GM21723 (cell line): ENCODE data around the gene CDH4.

ENCODE experiments used
- ATAC-seq: cut with Tn5 transposase; IDR thresholded peaks from one replicate; pipeline ENCODE4 v1.9.1; 2021; ENCODE audit warnings: mild to moderate bottlenecking, moderate library complexity; ENCODE audit not compliant: unreplicated experiment

CDH4 gene

GRCh38 chr20:61693055-61693600, 441.1 kb downstream of the CDH4 start:
- ATAC-seq, result no peak

DNA sequence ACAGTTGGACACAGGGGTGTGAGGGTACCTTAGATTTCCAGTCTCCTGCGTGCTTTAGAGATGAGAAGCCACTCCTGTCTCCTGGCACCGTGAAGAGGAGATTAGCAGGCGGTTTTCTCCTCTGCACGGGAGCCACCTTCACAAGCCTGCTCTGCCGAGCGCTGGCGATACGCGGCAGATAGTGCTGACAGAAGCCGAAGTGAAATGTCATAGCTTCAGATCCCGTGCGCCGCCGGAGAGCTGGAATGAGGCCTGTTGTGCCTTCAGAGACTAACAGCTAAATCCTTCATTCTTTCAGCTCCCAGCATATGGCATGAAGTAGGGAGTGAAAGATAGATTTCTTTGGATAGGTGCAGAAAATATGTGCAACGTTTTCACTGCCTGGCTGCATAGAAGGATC, 442.6 kb downstream of the CDH4 start:
- no peak for ATAC-seq

- no peak for ATAC-seq
Measured at GRCh38 chr20:61695741-61696140, 443.7 kb downstream of the CDH4 start.

- ATAC-seq, result no peak
Measured at GRCh38 chr20:61696181-61696735, 444.2 kb downstream of the CDH4 start.

- no peak for ATAC-seq
Measured at GRCh38 chr20:61697666-61698597, 445.9 kb downstream of the CDH4 start.

- ATAC-seq, result no peak
Measured at GRCh38 chr20:61698598-61699494, 446.8 kb downstream of the CDH4 start.

DNA sequence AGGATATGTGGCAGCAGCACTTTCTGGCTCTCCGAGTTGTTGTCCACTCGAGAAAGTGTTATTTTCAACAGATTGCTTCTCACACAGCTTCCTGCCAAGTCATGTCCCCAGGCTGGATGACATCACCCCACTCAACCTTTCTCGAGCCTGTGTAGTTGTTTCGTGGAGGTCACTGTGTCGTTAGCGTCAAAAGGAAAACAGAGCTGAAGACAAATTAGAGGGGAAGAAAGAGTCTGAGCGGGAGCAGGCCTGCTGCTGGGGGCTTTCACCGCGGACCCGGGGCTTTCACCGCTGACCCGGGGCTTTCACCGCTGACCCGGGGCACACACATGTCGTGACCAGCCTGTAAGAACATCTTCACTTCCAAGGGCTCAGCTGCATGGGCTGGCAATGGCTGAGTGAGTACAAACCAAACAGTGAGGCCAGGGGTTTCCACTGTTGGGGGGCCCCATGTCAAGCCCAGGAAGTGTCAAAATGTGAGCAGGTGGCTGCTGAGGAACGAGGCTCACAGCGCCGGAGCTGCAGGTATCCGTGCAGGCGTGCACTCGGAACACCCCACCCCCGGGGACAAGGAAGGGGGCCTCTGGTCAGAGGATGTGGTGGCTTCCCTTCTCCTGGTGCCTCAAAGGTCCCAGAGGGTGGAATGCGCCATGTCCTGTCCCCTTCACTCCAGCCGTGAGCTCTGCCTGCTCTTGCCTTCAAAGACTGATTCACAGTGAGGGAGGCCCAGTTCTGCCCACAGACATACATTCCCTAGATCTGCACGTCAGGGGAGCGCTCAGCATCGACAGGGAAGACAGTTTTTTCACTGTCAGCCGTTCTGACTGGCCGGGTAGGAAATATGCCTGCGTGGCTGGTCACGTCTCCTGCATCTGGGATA, 447.7 kb downstream of the CDH4 start:
- ATAC-seq, result no peak

DNA sequence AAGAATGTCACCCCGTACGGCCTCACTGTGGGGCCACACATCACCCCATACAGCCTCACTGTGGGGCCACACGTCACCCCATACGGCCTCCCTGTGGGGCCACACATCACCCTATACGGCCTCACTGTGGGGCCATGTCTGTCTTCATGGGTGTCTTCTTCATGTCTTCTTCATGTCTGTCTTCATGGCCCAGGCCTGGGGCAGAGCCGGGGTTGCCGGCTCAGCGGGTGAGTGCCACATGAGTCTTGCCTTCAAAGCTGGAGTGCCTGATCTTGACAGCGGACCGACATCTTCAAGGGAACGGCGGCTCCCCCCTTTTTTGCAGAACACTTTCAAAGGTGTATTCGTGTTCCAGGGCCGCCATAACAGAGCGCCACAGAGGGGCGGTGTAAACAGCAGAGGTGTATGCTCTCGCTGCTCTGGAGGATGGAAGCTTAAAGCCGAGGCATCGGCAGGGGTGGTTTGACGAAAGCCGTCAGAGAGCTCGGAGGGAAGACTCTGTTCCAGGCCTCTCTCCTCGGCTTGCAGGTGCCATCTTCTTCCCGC, 448.6 kb downstream of the CDH4 start:
- ATAC-seq, result no peak

DNA sequence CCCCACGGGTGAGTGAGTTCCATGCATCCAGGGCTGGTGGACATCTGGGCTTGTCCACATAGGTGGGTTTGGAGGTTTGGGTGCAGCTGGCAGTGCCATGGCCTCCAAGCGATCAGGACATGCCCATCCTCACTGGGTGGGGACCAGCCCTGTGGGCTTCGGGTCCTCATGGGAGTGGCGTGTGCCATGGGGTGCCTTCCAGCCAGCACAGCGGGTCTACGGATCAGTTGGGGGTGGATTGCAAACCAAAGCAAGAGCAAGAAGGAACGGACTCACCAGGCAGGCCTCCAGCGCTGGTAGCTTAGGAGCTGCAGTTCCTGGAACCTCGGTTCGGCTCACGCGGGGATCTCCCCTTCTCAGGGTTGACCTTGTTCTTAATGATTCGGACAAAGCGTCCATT, 449.3 kb downstream of the CDH4 start:
- ATAC-seq, result no peak

DNA sequence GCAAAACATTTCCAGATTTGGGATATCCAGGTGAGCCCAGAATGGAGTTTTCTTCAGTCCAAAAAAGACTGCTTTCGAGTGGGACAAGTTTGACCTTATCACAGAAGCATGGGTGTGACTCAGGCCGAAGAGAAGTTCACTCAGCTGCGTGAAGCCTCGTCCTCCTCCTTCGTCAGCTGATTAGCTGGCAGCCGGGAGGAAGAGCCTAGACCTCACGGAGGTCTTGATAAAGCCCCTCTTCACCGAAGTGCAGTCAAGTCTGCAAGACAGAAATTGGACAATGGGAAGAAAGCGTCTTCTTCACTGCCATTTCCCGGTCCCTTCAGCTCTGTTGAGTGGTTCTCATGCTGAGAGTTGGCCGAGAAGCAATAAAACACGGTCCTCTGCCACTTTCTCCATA, 449.7 kb downstream of the CDH4 start:
- ATAC-seq, result no peak

DNA sequence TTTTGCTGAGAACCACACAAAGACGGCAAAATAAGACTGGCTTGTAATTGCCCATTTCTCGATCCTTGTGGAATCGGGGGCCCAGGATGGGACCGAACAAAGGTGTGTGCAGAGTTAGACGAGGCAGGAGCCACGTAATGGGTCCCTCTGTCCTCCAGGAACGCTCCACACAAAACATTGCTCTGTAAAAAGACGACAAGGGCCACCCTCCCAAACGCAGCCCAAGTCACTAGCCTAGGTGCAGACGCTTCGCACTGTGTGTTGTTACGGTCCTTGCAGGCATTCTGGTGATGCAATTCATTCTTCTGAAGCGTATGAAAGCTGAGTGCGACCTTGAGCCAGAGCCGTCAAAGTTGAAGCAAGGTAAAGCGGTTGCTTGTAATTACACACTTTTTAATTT, 450.2 kb downstream of the CDH4 start:
- ATAC-seq, result no peak

GRCh38 chr20:61704661-61705060, 452.6 kb downstream of the CDH4 start:
- no peak for ATAC-seq

GRCh38 chr20:61705386-61706258, 453.6 kb downstream of the CDH4 start:
- no peak for ATAC-seq

- ATAC-seq, result no peak
Measured at GRCh38 chr20:61706259-61706961, 454.3 kb downstream of the CDH4 start.

- no peak for ATAC-seq
Measured at GRCh38 chr20:61708891-61709290, 456.8 kb downstream of the CDH4 start.

DNA sequence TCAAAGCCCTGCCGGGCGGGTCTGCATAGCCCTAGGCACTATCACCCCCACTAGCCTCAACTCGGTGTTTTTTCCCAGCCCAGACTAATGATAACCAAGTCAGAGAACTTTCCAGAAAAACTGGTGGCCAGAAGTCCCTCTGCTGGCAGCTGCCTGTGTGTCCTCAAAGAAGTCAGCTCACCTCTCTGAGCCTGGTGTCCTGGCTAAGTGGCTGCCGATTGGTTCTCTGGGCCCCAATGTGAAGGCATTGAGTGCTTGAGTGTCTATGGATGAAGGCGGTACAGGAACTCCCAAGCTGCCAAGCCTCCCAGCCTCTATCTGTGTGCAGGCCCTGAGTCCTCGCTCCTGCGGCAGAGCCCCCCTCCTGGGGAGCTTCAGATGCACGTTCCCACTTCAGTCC, 458.0 kb downstream of the CDH4 start:
- ATAC-seq, result no peak

GRCh38 chr20:61712688-61713087, 460.6 kb downstream of the CDH4 start:
- no peak for ATAC-seq

DNA sequence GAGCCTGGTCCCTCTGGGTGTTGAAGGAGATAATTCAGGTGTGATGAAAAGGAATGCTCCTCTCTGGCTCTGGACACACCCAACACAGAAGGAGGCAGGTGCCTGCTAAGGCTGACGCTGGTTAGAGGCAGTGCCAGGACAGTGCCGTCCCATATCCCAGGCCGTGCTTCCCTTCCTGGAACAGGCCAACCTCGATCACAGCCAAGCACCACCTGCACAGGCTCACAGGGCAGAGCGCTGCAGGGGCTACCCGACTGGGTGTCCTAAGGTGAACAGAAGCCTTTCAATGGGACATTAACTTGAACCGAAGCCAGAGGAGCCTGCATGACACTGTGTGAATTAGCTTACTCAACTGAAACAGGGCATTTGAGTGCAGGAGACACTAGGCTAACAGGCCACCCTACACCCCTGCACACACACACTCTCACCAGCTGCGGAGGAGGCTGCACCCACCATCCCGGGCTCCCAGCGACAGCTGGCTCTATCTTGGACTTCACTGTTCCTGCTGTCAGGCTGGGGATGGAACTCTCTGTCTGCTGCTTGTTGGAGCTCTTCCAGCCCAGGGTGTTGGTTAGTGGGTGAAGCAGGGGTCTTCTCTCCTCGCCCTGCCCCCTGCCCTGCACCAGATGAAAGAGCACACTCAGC, 466.4 kb downstream of the CDH4 start:
- ATAC-seq, result no peak
